ENCODE data around the gene AOPEP. TPM values are rescaled to one million over a fixed set of nuclear protein-coding genes. Genes with fewer than 3 reads are reported as not detected.

The AOPEP gene
- total and polyA plus RNA-seq, 9 of the 15 experiments (the other 6 are each of a cell fraction or from before 2014, with no cell fraction given): 4.5 to 19.3 (median 13.5) TPM

- TF ChIP-seq, protein P1, sequence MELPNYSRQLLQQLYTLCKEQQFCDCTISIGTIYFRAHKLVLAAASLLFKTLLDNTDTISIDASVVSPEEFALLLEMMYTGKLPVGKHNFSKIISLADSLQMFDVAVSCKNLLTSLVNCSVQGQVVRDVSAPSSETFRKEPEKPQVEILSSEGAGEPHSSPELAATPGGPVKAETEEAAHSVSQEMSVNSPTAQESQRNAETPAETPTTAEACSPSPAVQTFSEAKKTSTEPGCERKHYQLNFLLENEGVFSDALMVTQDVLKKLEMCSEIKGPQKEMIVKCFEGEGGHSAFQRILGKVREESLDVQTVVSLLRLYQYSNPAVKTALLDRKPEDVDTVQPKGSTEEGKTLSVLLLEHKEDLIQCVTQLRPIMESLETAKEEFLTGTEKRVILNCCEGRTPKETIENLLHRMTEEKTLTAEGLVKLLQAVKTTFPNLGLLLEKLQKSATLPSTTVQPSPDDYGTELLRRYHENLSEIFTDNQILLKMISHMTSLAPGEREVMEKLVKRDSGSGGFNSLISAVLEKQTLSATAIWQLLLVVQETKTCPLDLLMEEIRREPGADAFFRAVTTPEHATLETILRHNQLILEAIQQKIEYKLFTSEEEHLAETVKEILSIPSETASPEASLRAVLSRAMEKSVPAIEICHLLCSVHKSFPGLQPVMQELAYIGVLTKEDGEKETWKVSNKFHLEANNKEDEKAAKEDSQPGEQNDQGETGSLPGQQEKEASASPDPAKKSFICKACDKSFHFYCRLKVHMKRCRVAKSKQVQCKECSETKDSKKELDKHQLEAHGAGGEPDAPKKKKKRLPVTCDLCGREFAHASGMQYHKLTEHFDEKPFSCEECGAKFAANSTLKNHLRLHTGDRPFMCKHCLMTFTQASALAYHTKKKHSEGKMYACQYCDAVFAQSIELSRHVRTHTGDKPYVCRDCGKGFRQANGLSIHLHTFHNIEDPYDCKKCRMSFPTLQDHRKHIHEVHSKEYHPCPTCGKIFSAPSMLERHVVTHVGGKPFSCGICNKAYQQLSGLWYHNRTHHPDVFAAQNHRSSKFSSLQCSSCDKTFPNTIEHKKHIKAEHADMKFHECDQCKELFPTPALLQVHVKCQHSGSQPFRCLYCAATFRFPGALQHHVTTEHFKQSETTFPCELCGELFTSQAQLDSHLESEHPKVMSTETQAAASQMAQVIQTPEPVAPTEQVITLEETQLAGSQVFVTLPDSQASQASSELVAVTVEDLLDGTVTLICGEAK (IDR thresholded peaks at IDR 0.05): no peak
- TF ChIP-seq, protein P1 (CRISPR knock-in tag; IDR thresholded peaks at IDR 0.05): no peak
- TF ChIP-seq CREM (IDR thresholded peaks at IDR 0.05; ENCODE audit: low read depth) (peak; percentile 48; the same call in 1 of the 2 replicates), ZNF592 (IDR thresholded peaks at IDR 0.05) (peak; percentile 58; the same call in 1 of the 2 replicates), SMC3 (conservative IDR thresholded peaks at IDR 0.05; ENCODE audit: insufficient read depth, low read depth, low read length) (no peak), PBX2 (CRISPR knock-in tag; IDR thresholded peaks at IDR 0.05; ENCODE audit: low read depth) (no peak), PBX2 (tag; conservative IDR thresholded peaks at IDR 0.05; ENCODE audit: low read depth) (no peak), GATAD2B (IDR thresholded peaks at IDR 0.05; ENCODE audit: borderline replicate concordance) (no peak), MAFK (IDR thresholded peaks at IDR 0.05; ENCODE audit: low read length) (peak; percentile 25; the same call in 1 of the 2 replicates), HNRNPUL1 (IDR thresholded peaks at IDR 0.05; ENCODE audit: low read length) (no peak), ZFP1 (CRISPR knock-in tag; IDR thresholded peaks at IDR 0.05) (no peak)
These were observed 219.0 kb downstream of the AOPEP start (continued) for GRCh38 chr9:94945197-94946144.

Data from K562 (cell line).